GM12878 (cell line): ENCODE data around the gene SQSTM1. TPM values are rescaled to one million over a fixed set of nuclear protein-coding genes. Genes with fewer than 3 reads are reported as not detected.

Source experiments
- ATF2 ChIP-seq: IDR thresholded peaks from 2 replicates; pipeline ENCODE4 v1.6.1; 2012; ENCODE audit warnings: low read length, inconsistent platforms
- CEBPB ChIP-seq, 2 experiments: fragments of 150-350 bp in 1 of 2; IDR thresholded peaks; 2 replicates each; pipeline ENCODE4 v1.6.1; 2012 to 2014; ENCODE audit warnings: low read depth in 2 of 2, low read length in 2 of 2, borderline replicate concordance in 1 of 2, inconsistent platforms in 1 of 2
- EGR1 ChIP-seq, 2 experiments: IDR thresholded peaks; 1 replicate in 1 of 2; 2 replicates in 1 of 2; pipeline ENCODE4 v1.6.1; 2011 to 2012; ENCODE audit warnings: low read depth in 2 of 2, low read length in 2 of 2, borderline replicate concordance in 1 of 2, mild to moderate bottlenecking in 1 of 2, moderate library complexity in 1 of 2
- EZH2 ChIP-seq: IDR thresholded peaks from 2 replicates; pipeline ENCODE4 v1.6.1; 2012; ENCODE audit warnings: low read depth, mild to moderate bottlenecking, control low read depth, inconsistent platforms, low read length, borderline replicate concordance; ENCODE audit not compliant: control insufficient read depth
- IRF5 ChIP-seq: fragments of 450-650 bp; IDR thresholded peaks from 2 replicates; pipeline ENCODE4 v1.6.1; 2017; ENCODE audit warnings: borderline replicate concordance
- KAT2A ChIP-seq: conservative IDR thresholded peaks from 2 replicates; pipeline ENCODE4 v1.6.1; 2011; ENCODE audit warnings: low read depth, low read length; ENCODE audit not compliant: control insufficient read depth
- MTA2 ChIP-seq: fragments of 450-650 bp; IDR thresholded peaks from 2 replicates; pipeline ENCODE4 v1.6.1; 2016; ENCODE audit warnings: low read depth, mild to moderate bottlenecking, moderate library complexity
- NBN ChIP-seq: fragments of 450-650 bp; IDR thresholded peaks from 2 replicates; pipeline ENCODE4 v1.6.1; 2016
- NFYA ChIP-seq: IDR thresholded peaks from 2 replicates; pipeline ENCODE4 v1.6.1; 2011; ENCODE audit warnings: low read depth, mild to moderate bottlenecking, low read length, improper control_type of control experiment, borderline replicate concordance
- NR2C1 ChIP-seq: fragments of 450-650 bp; IDR thresholded peaks from 2 replicates; pipeline ENCODE4 v1.6.1; 2017; ENCODE audit warnings: antibody characterized with exemption, mild to moderate bottlenecking, moderate library complexity
- PKNOX1 ChIP-seq: fragments of 450-650 bp; IDR thresholded peaks from 2 replicates; pipeline ENCODE4 v1.6.1; 2016; ENCODE audit warnings: mild to moderate bottlenecking
- POLR2A ChIP-seq: IDR thresholded peaks from 2 replicates; pipeline ENCODE4 v1.6.1; 2011; ENCODE audit warnings: low read depth, mild to moderate bottlenecking, low read length
- POLR2AphosphoS2 ChIP-seq: IDR thresholded peaks from 2 replicates; pipeline ENCODE4 v1.6.1; 2011; ENCODE audit warnings: low read depth, mild to moderate bottlenecking, low read length, improper control_type of control experiment, moderate library complexity
- SREBF2 ChIP-seq: IDR thresholded peaks from 2 replicates; pipeline ENCODE4 v1.6.1; 2012; ENCODE audit warnings: mild to moderate bottlenecking, low read length
- TCF7 ChIP-seq: IDR thresholded peaks from 2 replicates; pipeline ENCODE4 v1.6.1; 2014; ENCODE audit warnings: antibody characterized with exemption, borderline replicate concordance
- USF1 ChIP-seq: IDR thresholded peaks from 2 replicates; pipeline ENCODE4 v1.6.1; 2011; ENCODE audit warnings: borderline replicate concordance, low read depth, mild to moderate bottlenecking, moderate library complexity, mixed read lengths, low read length; ENCODE audit not compliant: insufficient read depth; ENCODE audit errors: extremely low read length
- WRNIP1 ChIP-seq: IDR thresholded peaks from 2 replicates; pipeline ENCODE4 v1.6.1; 2011; ENCODE audit warnings: low read depth, low read length, improper control_type of control experiment, borderline replicate concordance
- ZBTB4 ChIP-seq: fragments of 450-650 bp; formaldehyde crosslinking; IDR thresholded peaks from 2 replicates; pipeline ENCODE4 v1.4.0; 2022; ENCODE audit warnings: mild to moderate bottlenecking, moderate library complexity
- ZNF274 ChIP-seq: IDR thresholded peaks from one replicate; pipeline ENCODE4 v1.8.0; 2011; ENCODE audit not compliant: insufficient read length, insufficient read depth
- ZNF622 ChIP-seq: fragments of 450-650 bp; IDR thresholded peaks from 2 replicates; pipeline ENCODE4 v1.6.1; 2017; ENCODE audit warnings: mild to moderate bottlenecking, inconsistent platforms
- polyA plus RNA-seq, 11 experiments: library from polyadenylated mRNA; depleted of rRNA in 4 of 11; unstranded in 6 of 11; stranded (reverse) in 5 of 11; fragments of >200 nt; fragmentation: Nextera tagmentation in 4 of 11; fragmentation: Illumina TruSeq in 1 of 11; extraction: Ambion mirVana in 4 of 11; extraction: Trizol in 1 of 11; gene quantifications; 1 replicate in 1 of 11; 2 replicates in 10 of 11; pipeline versions ENCODE4 v1.2.1 to v1.2.3, GENCODE V29; 2011 to 2016; ENCODE audit warnings: inconsistent platforms in 2 of 11, missing spikeins in 2 of 11, low read depth in 1 of 11
- total RNA-seq, 4 experiments: library from RNA; depleted of rRNA in 3 of 4; stranded (reverse); fragments of >200 nt in 3 of 4; fragmentation: Illumina TruSeq in 1 of 4; extraction: Trizol in 1 of 4; gene quantifications; 2 replicates each; pipeline versions ENCODE4 v1.2.1 to v1.2.3, GENCODE V29; 2013 to 2021

SQSTM1 gene
- total and polyA plus RNA-seq, 10 of the 15 experiments (the other 5 are each of a cell fraction or from before 2014, with no cell fraction given) = 6.3 to 138 (median 62.1) TPM

GRCh38 chr5:179803651-179804554 is 16.8 kb upstream of the SQSTM1 start (continued):
- TF ChIP-seq ZBTB4 (CRISPR knock-in tag) = no peak
- TF ChIP-seq NBN = no peak
- TF ChIP-seq CEBPB (IDR thresholded peaks at IDR 0.05; ENCODE audit: borderline replicate concordance in 1 of 2, low read depth in 2 of 2, low read length in 2 of 2) = no peak
- no peak for TF ChIP-seq EZH2
- peak; percentile 51; the same call in 1 of the 2 replicates for TF ChIP-seq POLR2A
- no peak for TF ChIP-seq KAT2A
- TF ChIP-seq WRNIP1 = no peak
- no peak for TF ChIP-seq PKNOX1
- peak; percentile 10; the same call in 1 of the 2 replicates for TF ChIP-seq POLR2AphosphoS2
- no peak for TF ChIP-seq NFYA
- TF ChIP-seq IRF5 = no peak
- no peak for TF ChIP-seq ZNF274
- TF ChIP-seq TCF7 = no peak
- TF ChIP-seq SREBF2 = no peak
- no peak for TF ChIP-seq ZNF622
- no peak for TF ChIP-seq ATF2
- peak in 1 of 2 experiments; percentile 70; a peak in 1 of 3 replicates for TF ChIP-seq EGR1 (IDR thresholded peaks at IDR 0.05; ENCODE audit: borderline replicate concordance in 1 of 2, low read depth in 2 of 2, low read length in 2 of 2)
- TF ChIP-seq MTA2 = 0 out of 2 replicates have a peak, but pooled peaks have one; percentile 13
- TF ChIP-seq USF1 = no peak
- TF ChIP-seq NR2C1 = no peak
